Activated gamma-delta T cell treated with Interleukin-2 at 50 U/mL for 16 hours (primary cell): ENCODE results near the gene HS6ST3.
"Not testable (repeated sequence)": the region's sequence is repeated elsewhere in the genome, so short reads cannot be mapped to it uniquely, and the experiment has no call there.

Source experiments
- DNase-seq: peaks from one replicate; pipeline ENCODE4 v3.0.0-alpha.2; 2020

The HS6ST3 gene

DNA sequence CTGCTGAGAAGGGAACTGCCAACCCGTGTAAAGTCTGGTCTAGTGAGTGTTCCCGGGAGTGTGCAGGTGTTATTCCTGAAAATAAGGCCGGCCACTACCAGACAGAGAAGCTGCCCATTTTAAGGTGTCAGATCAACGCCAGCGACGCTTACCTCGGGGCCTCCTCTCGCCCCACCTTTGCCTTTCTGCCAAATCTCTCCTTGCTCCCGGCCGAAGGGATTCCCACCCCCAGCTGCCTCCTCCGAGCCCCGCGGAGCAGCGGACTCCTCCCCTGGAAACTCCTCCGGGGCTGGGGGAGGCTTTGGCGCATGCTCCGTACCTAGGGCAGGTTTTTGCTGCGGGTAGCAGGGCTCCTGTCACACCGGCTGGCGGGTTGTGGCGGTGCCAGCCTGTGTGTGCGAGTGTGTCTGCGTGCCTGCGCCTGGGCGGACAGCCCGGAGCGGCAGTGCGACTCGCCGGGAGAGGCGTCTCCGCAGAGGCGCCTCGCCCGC lies at the start of gene HS6ST3:
HS6ST3 (plus strand) TSS at position 359 of the 491 bp plus-strand sequence.
- DNase-seq = no peak

GRCh38 chr13:96041326-96042110 lies 48.4 kb upstream of the HS6ST3 start:
- no peak for DNase-seq

DNA sequence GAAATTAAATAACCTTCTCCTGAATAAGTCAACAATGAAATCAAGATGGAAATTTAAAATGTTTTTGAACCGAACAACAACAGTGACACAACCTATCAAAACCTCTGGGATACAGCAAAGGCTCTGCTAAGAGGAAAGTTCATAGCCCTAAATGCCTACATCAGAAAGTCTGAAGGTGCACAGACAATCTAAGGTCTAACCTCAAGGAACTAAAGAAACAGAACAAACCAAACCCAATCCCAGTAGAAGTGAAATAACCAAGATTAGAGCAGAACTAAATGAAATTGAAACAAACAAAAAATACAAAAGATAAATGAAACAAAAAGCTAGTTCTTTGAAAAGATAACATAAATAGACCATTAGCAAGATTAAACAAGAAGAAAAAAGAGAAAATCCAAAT lies 45.7 kb upstream of the HS6ST3 start:
- DNase-seq = no peak

- DNase-seq = not testable (repeated sequence)
Measured at GRCh38 chr13:96046449-96047126, 43.3 kb upstream of the HS6ST3 start.

DNA sequence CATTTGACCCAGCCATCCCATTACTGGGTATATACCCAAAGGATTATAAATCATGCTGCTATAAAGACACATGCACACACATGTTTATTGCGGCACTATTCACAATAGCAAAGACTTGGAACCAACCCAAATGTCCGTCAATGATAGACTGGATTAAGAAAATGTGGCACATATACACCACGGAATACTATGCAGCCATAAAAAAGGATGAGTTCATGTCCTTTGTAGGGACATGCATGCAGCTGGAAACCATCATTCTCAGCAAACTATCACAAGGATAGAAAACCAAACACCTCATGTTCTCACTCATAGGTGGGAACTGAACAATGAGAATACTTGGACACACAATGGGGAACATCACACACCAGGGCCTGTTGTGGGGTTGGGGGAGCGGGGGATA lies 39.0 kb upstream of the HS6ST3 start:
- not testable (repeated sequence) for DNase-seq

GRCh38 chr13:96051491-96051890 lies 38.4 kb upstream of the HS6ST3 start:
- not testable (repeated sequence) for DNase-seq

GRCh38 chr13:96051946-96052345 lies 38.0 kb upstream of the HS6ST3 start:
- DNase-seq = not testable (repeated sequence)

DNA sequence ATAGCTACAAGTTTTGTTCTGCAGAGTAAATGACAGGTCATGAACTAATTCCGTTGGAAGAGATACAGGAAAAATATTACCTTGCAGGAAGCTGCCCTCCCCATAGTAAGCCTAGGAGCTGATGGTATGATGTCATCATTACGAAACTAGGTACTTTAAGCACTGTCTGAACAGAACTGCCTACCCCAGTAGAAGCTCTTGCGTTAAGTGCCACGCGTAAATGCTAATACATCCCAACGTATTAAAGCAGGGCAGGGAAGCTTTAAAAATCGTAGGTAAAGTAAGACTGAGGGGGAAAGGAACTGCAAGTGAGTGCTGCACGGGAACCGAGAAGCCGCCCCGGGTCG lies 37.3 kb upstream of the HS6ST3 start:
- no peak for DNase-seq

- DNase-seq = no peak
Measured at GRCh38 chr13:96053003-96053703, 36.8 kb upstream of the HS6ST3 start, which contains the start of gene UGGT2. TSS of gene UGGT2 (minus strand) at chr13:96053401. CDS start at chr13:96053312, 89 bp downstream.

DNA sequence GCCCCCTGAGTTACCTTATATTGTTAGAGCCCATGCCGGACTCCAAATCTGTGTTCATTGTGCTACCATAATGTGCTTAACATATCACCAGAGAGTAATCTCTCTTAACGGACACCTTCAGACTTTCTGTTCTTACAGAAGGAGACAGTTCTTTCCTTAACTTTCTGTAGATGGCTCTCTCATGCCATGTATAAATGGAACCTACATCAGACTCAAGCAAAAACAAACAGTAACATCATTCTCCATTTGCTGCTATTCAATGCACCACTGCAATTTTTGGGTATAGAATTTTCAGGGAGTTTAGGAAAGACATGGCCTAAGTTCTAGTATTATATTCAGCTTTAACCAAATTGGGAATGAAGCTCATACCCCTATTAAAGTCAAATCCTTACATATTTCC lies 24.1 kb upstream of the HS6ST3 start:
- no peak for DNase-seq

DNA sequence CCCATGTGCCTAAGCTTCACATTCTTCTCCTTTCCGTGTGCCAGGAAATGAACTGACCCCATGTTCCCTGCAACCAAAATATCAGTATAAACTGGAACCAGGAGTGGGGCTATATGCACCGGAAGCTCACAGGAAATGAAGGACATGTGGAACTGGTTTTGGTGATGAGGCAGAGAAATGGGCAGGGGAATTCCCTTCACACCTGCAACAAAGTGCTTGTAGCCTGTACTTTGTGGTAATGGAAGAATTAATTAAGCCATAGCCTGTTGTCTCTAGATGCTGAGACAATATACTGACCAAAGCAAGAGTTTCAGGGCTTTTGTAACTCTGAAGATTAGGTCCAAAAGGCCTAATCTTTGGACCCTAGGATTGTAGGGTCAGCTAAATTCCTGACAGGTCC lies 21.2 kb upstream of the HS6ST3 start:
- DNase-seq = no peak

GRCh38 chr13:96071504-96071903 lies 18.4 kb upstream of the HS6ST3 start:
- DNase-seq = no peak

DNA sequence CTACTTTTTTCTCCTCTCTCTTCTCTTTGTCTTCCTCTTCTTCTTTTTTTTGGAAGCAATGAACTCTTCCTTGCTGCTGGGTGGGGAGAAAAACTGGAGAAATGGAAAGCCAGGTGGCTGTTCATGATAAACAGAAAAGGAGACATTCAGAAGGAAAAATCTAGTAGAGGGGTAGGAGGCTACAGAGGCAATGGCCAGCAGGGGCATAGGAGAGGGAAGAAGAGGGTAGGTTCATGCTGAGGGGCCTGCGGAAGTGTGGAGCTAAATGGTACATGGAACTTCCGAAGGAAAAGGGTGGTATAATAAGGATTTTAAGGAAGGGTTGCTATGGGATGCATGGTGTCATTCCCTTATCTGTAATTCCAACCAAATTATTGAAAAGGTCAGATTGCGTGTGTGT lies 17.5 kb upstream of the HS6ST3 start:
- DNase-seq = no peak

- DNase-seq = no peak
Measured at GRCh38 chr13:96075953-96076543, 13.9 kb upstream of the HS6ST3 start.

- DNase-seq = no peak
Measured at GRCh38 chr13:96080676-96081075, 9.2 kb upstream of the HS6ST3 start.

- no peak for DNase-seq
Measured at GRCh38 chr13:96081888-96082287, 8.0 kb upstream of the HS6ST3 start.

DNA sequence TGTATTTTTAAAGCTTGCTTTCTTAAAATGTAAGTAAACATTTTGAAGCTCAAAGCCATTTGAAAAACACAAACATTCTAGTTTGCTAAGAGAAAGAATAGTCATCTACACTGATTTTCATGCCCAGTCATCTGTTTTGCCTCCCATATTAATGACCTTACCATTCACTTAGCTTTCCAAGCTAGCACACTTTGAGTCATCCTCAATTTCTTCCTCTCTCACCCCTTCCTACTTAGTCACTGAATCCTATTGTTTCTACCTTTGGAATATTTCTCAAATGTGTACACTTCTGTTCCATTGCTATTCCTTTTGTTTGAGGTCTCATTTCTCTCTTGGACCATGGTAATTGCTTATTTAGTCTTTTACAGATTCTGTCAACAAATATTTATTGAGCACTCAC lies 7.3 kb upstream of the HS6ST3 start:
- DNase-seq = no peak

- no peak for DNase-seq
Measured at GRCh38 chr13:96086736-96087135, 3.2 kb upstream of the HS6ST3 start.

DNA sequence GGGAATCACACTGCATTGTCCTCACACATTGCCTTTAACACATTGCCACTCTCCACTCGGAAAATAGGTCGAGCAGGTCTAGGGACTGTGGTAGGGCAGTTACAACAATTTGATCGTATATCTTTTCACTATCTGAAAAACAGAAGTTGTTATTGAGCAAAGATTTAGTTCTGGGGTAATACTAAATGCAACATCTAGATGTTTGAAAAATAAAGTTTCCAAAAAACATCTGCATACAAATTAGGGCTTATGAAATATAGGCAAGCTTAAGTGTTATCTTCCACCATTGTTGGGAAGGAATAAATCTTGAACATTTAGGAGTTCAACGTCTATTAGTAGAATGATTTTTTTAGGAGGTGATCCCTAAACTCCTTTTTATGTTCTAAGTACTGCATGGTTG lies 768 bp upstream of the HS6ST3 start:
- DNase-seq = no peak

GRCh38 chr13:96090240-96091101 lies 564 bp downstream of the HS6ST3 start:
- DNase-seq = no peak

GRCh38 chr13:96091164-96092117 lies 1.5 kb downstream of the HS6ST3 start:
- no peak for DNase-seq
